HG03064 (cell line): Measurements from ENCODE around the gene PHF1.
"Not testable (repeated sequence)": the region's sequence is repeated elsewhere in the genome, so short reads cannot be mapped to it uniquely, and the experiment has no call there.

Experiments used
- ATAC-seq: cut with Tn5 transposase; IDR thresholded peaks from one replicate; pipeline ENCODE4 v1.9.1; 2021; ENCODE audit warnings: low read depth; ENCODE audit not compliant: unreplicated experiment

The PHF1 gene

GRCh38 chr6:33410711-33411631 lies at the start of gene PHF1:
Gene PHF1, plus strand, starts transcription at chr6:33411014. Its CDS starts 1,250 bp downstream, at chr6:33412264.
- ATAC-seq = peak; percentile 31

GRCh38 chr6:33363486-33363885 lies 47.3 kb upstream of the PHF1 start:
- not testable (repeated sequence) for ATAC-seq

- not testable (repeated sequence) for ATAC-seq
These were observed 46.2 kb upstream of the PHF1 start for GRCh38 chr6:33364475-33365205.

- not testable (repeated sequence) for ATAC-seq
These were observed 45.4 kb upstream of the PHF1 start for GRCh38 chr6:33365206-33365971.

GRCh38 chr6:33367009-33367714 lies 43.7 kb upstream of the PHF1 start:
- ATAC-seq = no peak

- not testable (repeated sequence) for ATAC-seq
These were observed 43.1 kb upstream of the PHF1 start for GRCh38 chr6:33367715-33368025.

- not testable (repeated sequence) for ATAC-seq
These were observed 38.9 kb upstream of the PHF1 start for GRCh38 chr6:33371901-33372300.

GRCh38 chr6:33372526-33373123 lies 38.2 kb upstream of the PHF1 start:
- no peak for ATAC-seq

- no peak for ATAC-seq
These were observed 36.6 kb upstream of the PHF1 start for GRCh38 chr6:33373960-33374910.

GRCh38 chr6:33375143-33375671 lies 35.6 kb upstream of the PHF1 start:
- no peak for ATAC-seq

GRCh38 chr6:33377171-33377570 lies 33.6 kb upstream of the PHF1 start:
- ATAC-seq = no peak

GRCh38 chr6:33379184-33379583 lies 31.6 kb upstream of the PHF1 start:
- not testable (repeated sequence) for ATAC-seq

GRCh38 chr6:33380272-33380981 lies 30.4 kb upstream of the PHF1 start:
- ATAC-seq = no peak

GRCh38 chr6:33383427-33384185 lies 27.2 kb upstream of the PHF1 start:
- no peak for ATAC-seq

GRCh38 chr6:33384581-33385020 lies 26.2 kb upstream of the PHF1 start:
- no peak for ATAC-seq

- no peak for ATAC-seq
These were observed 20.6 kb upstream of the PHF1 start for GRCh38 chr6:33390173-33390572.

- ATAC-seq = no peak
These were observed 20.0 kb upstream of the PHF1 start for GRCh38 chr6:33390767-33391277.
